ENCODE measurements around the gene IL22RA1. TPM values are rescaled to one million over a fixed set of nuclear protein-coding genes. Genes with fewer than 3 reads are reported as not detected.
A peak's percentile ranks its signal among the peaks of the same experiment; 100 is the strongest.

Gene IL22RA1
- total RNA-seq, 1 donor from 2014 or later, result 0.83 TPM

DNA sequence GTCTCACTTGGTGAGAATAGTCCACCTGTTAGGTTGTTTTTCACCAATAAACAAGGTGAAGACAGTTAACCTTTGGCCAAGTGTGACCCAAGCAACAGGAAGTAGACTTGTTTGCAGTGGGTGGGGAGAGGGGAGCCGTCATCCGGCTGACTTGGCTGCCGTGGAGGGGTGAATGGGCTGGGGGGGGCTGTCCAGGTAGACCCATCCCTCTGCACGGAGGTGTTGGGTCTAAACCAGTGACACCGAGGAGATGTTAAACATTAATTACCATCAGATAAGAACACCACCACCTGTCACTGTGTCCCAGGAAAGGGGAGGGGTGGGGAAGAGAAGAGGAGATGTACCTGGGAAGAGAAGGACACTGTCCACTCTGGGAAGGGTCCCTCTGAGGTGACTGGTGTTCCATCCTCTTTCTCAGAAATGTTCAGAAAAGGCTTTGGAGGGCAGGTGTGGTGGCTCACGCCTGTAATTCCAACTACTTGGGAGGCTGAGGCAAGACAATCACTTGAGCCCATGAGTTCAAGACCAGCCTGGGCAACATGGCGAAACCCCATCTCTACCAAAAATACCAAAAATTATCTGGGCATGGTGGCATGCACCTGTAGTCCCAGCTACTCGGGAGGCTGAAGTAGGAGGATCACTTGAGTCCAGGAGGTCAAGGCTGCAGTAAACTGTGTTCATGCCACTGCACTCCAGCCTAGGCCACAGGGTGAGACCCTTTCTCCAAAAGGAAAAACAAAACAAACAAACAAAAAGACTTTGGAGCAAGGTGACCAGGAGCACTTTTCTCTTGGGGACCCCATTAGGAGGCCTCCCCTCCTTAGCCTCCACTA is 24.3 kb downstream of the IL22RA1 start:
- DNase-seq (peak; percentile 19), ATAC-seq (no peak)
- Histone ChIP-seq H3K27ac (no peak overlapping the region), H3K36me3 (no peaks in the 10 kb centered on the region), H3K9me3 (no peaks in the 10 kb centered on the region), H3K27me3 (ENCODE audit: low read depth) (peaks cover 5% of the 10 kb centered on the region), H3K4me3 (no peak overlapping the region), H3K4me1 (peaks cover 11% of the 10 kb centered on the region)
- TF ChIP-seq CTCF (IDR thresholded peaks at IDR 0.05), result no peak
- intact Hi-C loops (cut with DNase I), result no loop called here

- Histone ChIP-seq H3K4me3 (no peak overlapping the region), H3K9me3 (no peaks in the 10 kb centered on the region), H3K27ac (no peak overlapping the region), H3K27me3 (ENCODE audit: low read depth) (peaks cover 5% of the 10 kb centered on the region), H3K4me1 (peaks cover 11% of the 10 kb centered on the region), H3K36me3 (no peaks in the 10 kb centered on the region)
- DNase-seq (peak; percentile 30), ATAC-seq (no peak)
- intact Hi-C loops (cut with DNase I), result no loop called here
- TF ChIP-seq CTCF (IDR thresholded peaks at IDR 0.05), result no peak
Measured at GRCh38 chr1:24117722-24118409, 25.1 kb downstream of the IL22RA1 start.

DNA sequence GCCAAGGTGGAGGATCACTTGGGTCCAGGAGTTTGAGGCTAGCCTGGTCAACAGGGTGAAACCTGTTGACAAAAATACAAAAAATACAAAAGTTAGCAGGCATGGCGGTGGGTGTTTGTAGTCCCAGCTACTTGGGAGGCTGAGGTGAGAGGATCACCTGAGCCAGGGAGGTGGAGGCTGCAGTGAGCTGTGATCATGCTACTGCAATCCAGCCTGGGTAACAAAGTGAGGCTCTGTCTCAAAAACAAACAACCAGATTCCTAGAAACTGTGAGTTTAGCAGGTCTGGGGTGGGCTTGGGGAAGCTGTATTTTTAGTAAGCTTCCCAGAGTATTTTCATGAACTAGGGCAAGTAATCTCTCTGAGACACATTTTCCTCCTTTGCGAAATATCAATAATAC is 25.8 kb downstream of the IL22RA1 start:
- TF ChIP-seq CTCF (IDR thresholded peaks at IDR 0.05), result no peak
- peak; percentile 11 for DNase-seq
- Histone ChIP-seq H3K9me3 (no peaks in the 10 kb centered on the region), H3K4me3 (no peak overlapping the region), H3K4me1 (peaks cover 18% of the 10 kb centered on the region), H3K27ac (no peak overlapping the region), H3K36me3 (no peaks in the 10 kb centered on the region), H3K27me3 (ENCODE audit: low read depth) (peaks cover 5% of the 10 kb centered on the region)
- intact Hi-C loops (cut with DNase I), result no loop called here
- no peak for ATAC-seq

GRCh38 chr1:24114753-24115152 is 28.2 kb downstream of the IL22RA1 start:
- Histone ChIP-seq H3K36me3 (no peaks in the 10 kb centered on the region), H3K27ac (no peak overlapping the region), H3K9me3 (no peaks in the 10 kb centered on the region), H3K4me1 (peaks cover 9% of the 10 kb centered on the region), H3K27me3 (ENCODE audit: low read depth) (peaks cover 5% of the 10 kb centered on the region), H3K4me3 (no peak overlapping the region)
- ATAC-seq (no peak), DNase-seq (no peak)
- intact Hi-C loops (cut with DNase I), result no loop called here
- no peak for TF ChIP-seq CTCF (IDR thresholded peaks at IDR 0.05)

- H3K9me3 ChIP-seq, result no peaks in the 10 kb centered on the region
- no peak overlapping the region for H3K4me3 ChIP-seq
- no peaks in the 10 kb centered on the region for H3K36me3 ChIP-seq
- intact Hi-C loops (cut with DNase I), result no loop called here
- H3K27me3 ChIP-seq (ENCODE audit: low read depth), result peaks cover 5% of the 10 kb centered on the region
- no peak overlapping the region for H3K27ac ChIP-seq
- TF ChIP-seq CTCF (IDR thresholded peaks at IDR 0.05), result no peak
- no peak for ATAC-seq
- peak; percentile 11 for DNase-seq
- peaks cover 8% of the 10 kb centered on the region for H3K4me1 ChIP-seq
Measured at GRCh38 chr1:24113641-24114033, 29.3 kb downstream of the IL22RA1 start.

All from lower lobe of right lung (tissue), 2 donors.